K562 (cell line): ENCODE measurements around the gene C1QTNF2. TPM values are rescaled to one million over a fixed set of nuclear protein-coding genes. Genes with fewer than 3 reads are reported as not detected.

Experiments
- CTCFL ChIP-seq: IDR thresholded peaks from 2 replicates; pipeline ENCODE4 v1.6.1; 2011; ENCODE audit warnings: borderline replicate concordance, low read depth, mild to moderate bottlenecking, moderate library complexity, low read length; ENCODE audit not compliant: insufficient read depth, poor library complexity, severe bottlenecking
- CXXC5 ChIP-seq: fragments of 250-450 bp; sonication (Bioruptor Pico); IDR thresholded peaks from 2 replicates; pipeline ENCODE4 v1.8.0; 2022; ENCODE audit warnings: inconsistent platforms, mild to moderate bottlenecking, moderate library complexity
- ELK1 ChIP-seq: sonication (generic); formaldehyde crosslinking; IDR thresholded peaks from 2 replicates; pipeline ENCODE4 v1.8.1; 2022; ENCODE audit warnings: missing genetic modification reagents
- GTF2F1 ChIP-seq: IDR thresholded peaks from 2 replicates; pipeline ENCODE4 v1.6.1; 2011; ENCODE audit warnings: low read depth, low read length, improper control_type of control experiment
- MCM2 ChIP-seq: fragments of 450-650 bp; IDR thresholded peaks from 2 replicates; pipeline ENCODE4 v1.6.1; 2017; ENCODE audit warnings: low read depth, mild to moderate bottlenecking
- NFRKB ChIP-seq: fragments of 450-650 bp; IDR thresholded peaks from 2 replicates; pipeline ENCODE4 v1.6.1; 2016; ENCODE audit warnings: low read depth
- RHOXF2B ChIP-seq: fragments of 250-450 bp; sonication (Bioruptor Pico); conservative IDR thresholded peaks from 2 replicates; pipeline ENCODE4 v1.5.1; 2021
- SMARCA4 ChIP-seq: fragments of 450-650 bp; IDR thresholded peaks from 2 replicates; pipeline ENCODE4 v1.6.1; 2016
- SMC3 ChIP-seq: conservative IDR thresholded peaks from 2 replicates; pipeline ENCODE4 v1.6.1; 2011; ENCODE audit warnings: low read depth, low read length, improper control_type of control experiment; ENCODE audit not compliant: insufficient read depth
- SP2 ChIP-seq: IDR thresholded peaks from 2 replicates; pipeline ENCODE4 v1.6.1; 2011; ENCODE audit warnings: mild to moderate bottlenecking, low read depth, low read length, moderate library complexity; ENCODE audit not compliant: poor library complexity, severe bottlenecking; ENCODE audit errors: extremely low read depth
- ZNF41 ChIP-seq: fragments of 250-450 bp; sonication (Bioruptor Pico); conservative IDR thresholded peaks from 2 replicates; pipeline ENCODE4 v1.4.0; 2020; ENCODE audit warnings: mild to moderate bottlenecking
- ZNF444 ChIP-seq: fragments of 250-450 bp; sonication (Bioruptor Pico); IDR thresholded peaks from 2 replicates; pipeline ENCODE4 v1.4.0; 2020; ENCODE audit warnings: mild to moderate bottlenecking, moderate library complexity
- ZNF644 ChIP-seq: fragments of 200-800 bp; sonication (Bioruptor generic); IDR thresholded peaks from 2 replicates; pipeline ENCODE4 v1.6.1; 2016; ENCODE audit warnings: low read depth, missing genetic modification characterization, missing compliant biosample characterization
- polyA plus RNA-seq, 8 experiments: library from polyadenylated mRNA; depleted of rRNA in 4 of 8; stranded (reverse) in 5 of 8; unstranded in 3 of 8; fragments of >200 nt; fragmentation: Nextera tagmentation in 2 of 8; fragmentation: Illumina TruSeq in 1 of 8; extraction: Ambion mirVana in 2 of 8; extraction: Trizol in 1 of 8; gene quantifications; 2 replicates each; pipeline versions ENCODE4 v1.2.1 to v1.2.3, GENCODE V29; 2011 to 2014; ENCODE audit warnings: inconsistent platforms in 1 of 8, missing spikeins in 1 of 8
- total RNA-seq, 7 experiments: library from RNA; depleted of rRNA in 6 of 7; stranded (reverse); fragments of >200 nt in 6 of 7; fragmentation: Illumina TruSeq in 2 of 7; extraction: Trizol in 2 of 7; gene quantifications; 2 replicates each; pipeline versions ENCODE4 v1.2.1 to v1.2.3, GENCODE V29; 2011 to 2021; ENCODE audit warnings: low replicate concordance in 1 of 7
- TF ChIP-seq, protein P1 (sequence below), 2 experiments: IDR thresholded peaks; 2 replicates each; pipeline ENCODE4 v1.6.1; 2012; ENCODE audit warnings: improper control_type of control experiment in 2 of 2, low read depth in 2 of 2, low read length in 2 of 2, borderline replicate concordance in 1 of 2
- TF ChIP-seq, protein P2 (sequence below): fragments of 250-450 bp; sonication (Bioruptor Pico); IDR thresholded peaks from 2 replicates; pipeline ENCODE4 v1.5.0; 2020; ENCODE audit warnings: mild to moderate bottlenecking, borderline replicate concordance

C1QTNF2 gene
- total and polyA plus RNA-seq, 9 of the 15 experiments (the other 6 are each of a cell fraction or from before 2014, with no cell fraction given), result not detected

DNA sequence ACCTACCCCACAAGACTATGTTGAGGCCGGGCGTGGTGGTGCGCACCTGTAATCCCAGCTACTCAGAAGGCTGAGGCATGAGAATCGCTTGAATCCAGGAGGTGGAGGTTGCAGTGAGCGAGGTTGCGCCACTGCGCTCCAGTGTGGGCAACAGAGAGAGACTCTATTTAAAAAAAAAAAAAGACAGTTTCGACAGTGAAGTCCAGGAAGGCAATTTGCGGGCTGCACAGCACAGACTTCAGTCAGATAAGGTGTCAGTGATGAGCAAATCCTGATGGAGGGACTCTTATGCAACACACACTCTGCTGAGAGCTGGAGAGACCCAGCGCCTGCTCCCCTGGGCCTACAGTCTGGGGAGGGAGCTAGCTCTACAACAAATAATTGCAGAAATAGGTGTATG, 72.2 kb downstream of the C1QTNF2 start (continued):
- TF ChIP-seq CXXC5 (CRISPR knock-in tag) (no peak), ZNF41 (CRISPR knock-in tag) (no peak), SMARCA4 (no peak), SP2 (no peak), ZNF644 (tag) (no peak), GTF2F1 (no peak), MCM2 (no peak), ZNF444 (CRISPR knock-in tag) (no peak), CTCFL (no peak), SMC3 (no peak), NFRKB (no peak), RHOXF2B (CRISPR knock-in tag) (no peak), ELK1 (CRISPR knock-in tag) (no peak)
- TF ChIP-seq, protein P1, sequence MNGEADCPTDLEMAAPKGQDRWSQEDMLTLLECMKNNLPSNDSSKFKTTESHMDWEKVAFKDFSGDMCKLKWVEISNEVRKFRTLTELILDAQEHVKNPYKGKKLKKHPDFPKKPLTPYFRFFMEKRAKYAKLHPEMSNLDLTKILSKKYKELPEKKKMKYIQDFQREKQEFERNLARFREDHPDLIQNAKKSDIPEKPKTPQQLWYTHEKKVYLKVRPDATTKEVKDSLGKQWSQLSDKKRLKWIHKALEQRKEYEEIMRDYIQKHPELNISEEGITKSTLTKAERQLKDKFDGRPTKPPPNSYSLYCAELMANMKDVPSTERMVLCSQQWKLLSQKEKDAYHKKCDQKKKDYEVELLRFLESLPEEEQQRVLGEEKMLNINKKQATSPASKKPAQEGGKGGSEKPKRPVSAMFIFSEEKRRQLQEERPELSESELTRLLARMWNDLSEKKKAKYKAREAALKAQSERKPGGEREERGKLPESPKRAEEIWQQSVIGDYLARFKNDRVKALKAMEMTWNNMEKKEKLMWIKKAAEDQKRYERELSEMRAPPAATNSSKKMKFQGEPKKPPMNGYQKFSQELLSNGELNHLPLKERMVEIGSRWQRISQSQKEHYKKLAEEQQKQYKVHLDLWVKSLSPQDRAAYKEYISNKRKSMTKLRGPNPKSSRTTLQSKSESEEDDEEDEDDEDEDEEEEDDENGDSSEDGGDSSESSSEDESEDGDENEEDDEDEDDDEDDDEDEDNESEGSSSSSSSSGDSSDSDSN (IDR thresholded peaks at IDR 0.05; ENCODE audit: borderline replicate concordance in 1 of 2, low read depth in 2 of 2, low read length in 2 of 2), result no peak
- TF ChIP-seq, protein P2, sequence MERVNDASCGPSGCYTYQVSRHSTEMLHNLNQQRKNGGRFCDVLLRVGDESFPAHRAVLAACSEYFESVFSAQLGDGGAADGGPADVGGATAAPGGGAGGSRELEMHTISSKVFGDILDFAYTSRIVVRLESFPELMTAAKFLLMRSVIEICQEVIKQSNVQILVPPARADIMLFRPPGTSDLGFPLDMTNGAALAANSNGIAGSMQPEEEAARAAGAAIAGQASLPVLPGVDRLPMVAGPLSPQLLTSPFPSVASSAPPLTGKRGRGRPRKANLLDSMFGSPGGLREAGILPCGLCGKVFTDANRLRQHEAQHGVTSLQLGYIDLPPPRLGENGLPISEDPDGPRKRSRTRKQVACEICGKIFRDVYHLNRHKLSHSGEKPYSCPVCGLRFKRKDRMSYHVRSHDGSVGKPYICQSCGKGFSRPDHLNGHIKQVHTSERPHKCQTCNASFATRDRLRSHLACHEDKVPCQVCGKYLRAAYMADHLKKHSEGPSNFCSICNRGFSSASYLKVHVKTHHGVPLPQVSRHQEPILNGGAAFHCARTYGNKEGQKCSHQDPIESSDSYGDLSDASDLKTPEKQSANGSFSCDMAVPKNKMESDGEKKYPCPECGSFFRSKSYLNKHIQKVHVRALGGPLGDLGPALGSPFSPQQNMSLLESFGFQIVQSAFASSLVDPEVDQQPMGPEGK (CRISPR knock-in tag), result no peak
